CD14-positive monocyte (primary cell): ENCODE measurements around the gene TTC4. TPM values are rescaled to one million over a fixed set of nuclear protein-coding genes. Genes with fewer than 3 reads are reported as not detected.

Source experiments
- DNase-seq, 3 donors: peaks; one replicate each; pipeline ENCODE4 v3.0.0-alpha.2; 2011 to 2022
- H2AFZ ChIP-seq: 2 replicates; pipeline ENCODE4 v1.6.0; 2012; ENCODE audit warnings: mild to moderate bottlenecking, low read depth, low read length, inconsistent platforms; ENCODE audit not compliant: insufficient read depth, poor library complexity, severe bottlenecking
- H3K27ac ChIP-seq, 2 donors: 1 replicate in 1 of 2; 2 replicates in 1 of 2; pipeline ENCODE4 v1.5.1; 2012 to 2013; ENCODE audit warnings: low read length in 2 of 2, control low read depth in 1 of 2, inconsistent platforms in 1 of 2, low read depth in 1 of 2, mild to moderate bottlenecking in 1 of 2
- H3K27me3 ChIP-seq, 2 donors: one replicate each; pipeline versions ENCODE4 v1.6.0 to v1.6.1; 2011 to 2013; ENCODE audit warnings: low read length in 2 of 2; ENCODE audit not compliant: control insufficient read depth in 2 of 2, insufficient read depth in 2 of 2
- H3K36me3 ChIP-seq, 2 donors: replicated peaks in 1 of 2; 1 replicate in 1 of 2; 2 replicates in 1 of 2; pipeline versions ENCODE4 v1.5.1 to v1.6.1; 2012 to 2013; ENCODE audit warnings: low read length in 2 of 2, control low read depth in 1 of 2, inconsistent platforms in 1 of 2, mild to moderate bottlenecking in 1 of 2; ENCODE audit not compliant: insufficient read depth in 2 of 2, control insufficient read depth in 1 of 2
- H3K4me1 ChIP-seq, 2 donors: 1 replicate in 1 of 2; 2 replicates in 1 of 2; pipeline versions ENCODE4 v1.5.1 to v1.6.1; 2012 to 2013; ENCODE audit warnings: low read length in 2 of 2, control low read depth in 1 of 2, inconsistent platforms in 1 of 2, mild to moderate bottlenecking in 1 of 2, moderate library complexity in 1 of 2; ENCODE audit not compliant: insufficient read depth in 2 of 2, control insufficient read depth in 1 of 2
- H3K4me2 ChIP-seq: replicated peaks from 2 replicates; pipeline ENCODE3; 2012; ENCODE audit warnings: low read length, moderate library complexity, mild to moderate bottlenecking; ENCODE audit not compliant: poor library complexity, severe bottlenecking; ENCODE audit errors: extremely low read depth
- H3K4me3 ChIP-seq, 3 experiments: fragments of 200-600 bp in 1 of 3; sonication (generic) in 1 of 3; replicated peaks in 1 of 3; 1 replicate in 2 of 3; 2 replicates in 1 of 3; pipeline ENCODE4 v1.5.1; 2011 to 2013; ENCODE audit warnings: low read length in 3 of 3, mild to moderate bottlenecking in 3 of 3, control low read depth in 2 of 3, low read depth in 2 of 3, inconsistent platforms in 1 of 3, moderate library complexity in 1 of 3
- H3K79me2 ChIP-seq: 2 replicates; pipeline ENCODE4 v1.6.0; 2012; ENCODE audit warnings: mild to moderate bottlenecking, control low read depth, inconsistent platforms, low read length, moderate library complexity; ENCODE audit not compliant: insufficient read depth
- H3K9ac ChIP-seq: 2 replicates; pipeline ENCODE4 v1.6.0; 2017; ENCODE audit warnings: low read length, mild to moderate bottlenecking; ENCODE audit not compliant: insufficient read depth, poor library complexity, severe bottlenecking
- H3K9me3 ChIP-seq, 2 donors: replicated peaks in 1 of 2; 1 replicate in 1 of 2; 2 replicates in 1 of 2; pipeline versions ENCODE4 v1.5.1 to v1.6.1; 2012 to 2013; ENCODE audit warnings: low read length in 2 of 2, control low read depth in 1 of 2; ENCODE audit not compliant: control insufficient read depth in 1 of 2, insufficient read depth in 1 of 2
- H4K20me1 ChIP-seq: 2 replicates; pipeline ENCODE4 v1.6.0; 2012; ENCODE audit warnings: mild to moderate bottlenecking, low read length, control low read depth, moderate library complexity; ENCODE audit not compliant: insufficient read depth
- H3K27ac Mint-ChIP-seq, 7 donors: one replicate each; pipeline ENCODE4 v1.8.0; 2020; ENCODE audit warnings: mild to moderate bottlenecking in 7 of 7, mixed read lengths in 7 of 7, moderate library complexity in 6 of 7, inconsistent platforms in 2 of 7
- H3K27me3 Mint-ChIP-seq, 3 donors: one replicate each; pipeline ENCODE4 v1.8.0; 2021 to 2022; ENCODE audit warnings: low read depth in 3 of 3, mild to moderate bottlenecking in 3 of 3, mixed read lengths in 3 of 3, moderate library complexity in 3 of 3, inconsistent platforms in 1 of 3
- H3K36me3 Mint-ChIP-seq, 2 donors: one replicate each; pipeline ENCODE4 v1.8.0; 2020; ENCODE audit warnings: mixed read lengths in 2 of 2, inconsistent platforms in 1 of 2, mild to moderate bottlenecking in 1 of 2
- H3K4me1 Mint-ChIP-seq: one replicate; pipeline ENCODE4 v1.8.0; 2020; ENCODE audit warnings: mild to moderate bottlenecking, mixed read lengths
- H3K4me3 Mint-ChIP-seq, 2 donors: one replicate each; pipeline ENCODE4 v1.8.0; 2020; ENCODE audit warnings: mild to moderate bottlenecking in 2 of 2, mixed read lengths in 2 of 2, moderate library complexity in 1 of 2
- H3K9me3 Mint-ChIP-seq, 7 donors: one replicate each; pipeline ENCODE4 v1.8.0; 2020 to 2022; ENCODE audit warnings: mixed read lengths in 7 of 7, mild to moderate bottlenecking in 6 of 7, moderate library complexity in 6 of 7, inconsistent platforms in 2 of 7
- WGBS: methylation state at CpG from one replicate; pipeline ENCODE4 v1.1.5; 2013; ENCODE audit warnings: missing lambda C conversion rate; ENCODE audit not compliant: insufficient coverage; 5-methylcytosine and 5-hydroxymethylcytosine counted together
- intact Hi-C, 2 donors: fragments of 100-400 bp; cut with micrococcal nuclease; formaldehyde crosslinking; loops; one replicate each; pipeline versions ENCODE4 v1.15.0 to v1.15.1; 2023
- polyA plus RNA-seq, 3 donors: library from polyadenylated mRNA; depleted of rRNA in 1 of 3; unstranded in 2 of 3; stranded (reverse) in 1 of 3; fragments of 300-500 nt in 2 of 3; fragments of >200 nt in 1 of 3; fragmentation: Illumina TruSeq in 2 of 3; gene quantifications; 1 replicate in 2 of 3; 2 replicates in 1 of 3; pipeline ENCODE4 v1.2.3, GENCODE V29; 2012 to 2021
- TF ChIP-seq, protein P1 (sequence below): fragments of 200-600 bp; IDR thresholded peaks from one replicate; pipeline ENCODE4 v1.8.0; 2022; ENCODE audit warnings: antibody characterized with exemption, mild to moderate bottlenecking

The TTC4 gene
- polyA plus RNA-seq, 3 donors = 9.2 to 13.3 (median 12.4) TPM

DNA sequence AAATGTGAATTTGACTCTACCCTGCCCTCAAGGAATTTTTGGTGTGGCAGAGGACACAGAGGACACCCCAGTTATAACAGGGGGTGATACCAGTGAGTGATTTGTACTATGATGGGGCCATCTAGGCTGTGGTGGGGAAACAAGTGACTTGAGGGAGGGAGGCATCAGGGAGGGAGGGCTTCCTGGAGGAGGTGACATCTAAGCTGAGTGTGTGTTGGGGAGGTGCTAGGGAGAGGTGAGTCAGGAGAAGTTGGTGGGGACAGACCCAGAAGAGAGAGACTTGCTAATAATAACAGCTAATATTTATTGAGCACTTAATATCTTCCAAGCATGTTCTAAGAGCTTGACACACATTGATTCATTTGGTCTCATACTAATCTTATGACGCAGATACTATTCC is 19.9 kb upstream of the TTC4 start:
- H3K27ac ChIP-seq = no peak overlapping the region
- no peak overlapping the region for H3K27ac Mint-ChIP-seq
- TF ChIP-seq, protein P1, sequence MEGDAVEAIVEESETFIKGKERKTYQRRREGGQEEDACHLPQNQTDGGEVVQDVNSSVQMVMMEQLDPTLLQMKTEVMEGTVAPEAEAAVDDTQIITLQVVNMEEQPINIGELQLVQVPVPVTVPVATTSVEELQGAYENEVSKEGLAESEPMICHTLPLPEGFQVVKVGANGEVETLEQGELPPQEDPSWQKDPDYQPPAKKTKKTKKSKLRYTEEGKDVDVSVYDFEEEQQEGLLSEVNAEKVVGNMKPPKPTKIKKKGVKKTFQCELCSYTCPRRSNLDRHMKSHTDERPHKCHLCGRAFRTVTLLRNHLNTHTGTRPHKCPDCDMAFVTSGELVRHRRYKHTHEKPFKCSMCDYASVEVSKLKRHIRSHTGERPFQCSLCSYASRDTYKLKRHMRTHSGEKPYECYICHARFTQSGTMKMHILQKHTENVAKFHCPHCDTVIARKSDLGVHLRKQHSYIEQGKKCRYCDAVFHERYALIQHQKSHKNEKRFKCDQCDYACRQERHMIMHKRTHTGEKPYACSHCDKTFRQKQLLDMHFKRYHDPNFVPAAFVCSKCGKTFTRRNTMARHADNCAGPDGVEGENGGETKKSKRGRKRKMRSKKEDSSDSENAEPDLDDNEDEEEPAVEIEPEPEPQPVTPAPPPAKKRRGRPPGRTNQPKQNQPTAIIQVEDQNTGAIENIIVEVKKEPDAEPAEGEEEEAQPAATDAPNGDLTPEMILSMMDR = no peak
- no peaks in the 10 kb centered on the region for H3K4me1 ChIP-seq
- H3K9ac ChIP-seq = no peak overlapping the region
- DNase-seq = no peak
- H3K27me3 Mint-ChIP-seq = peaks cover 0 to 2% (median 2%) of the 10 kb centered on the region in 3 donors
- H3K4me1 Mint-ChIP-seq = no peaks in the 10 kb centered on the region
- H3K4me2 ChIP-seq = no peak overlapping the region
- H3K9me3 ChIP-seq = no peaks in the 10 kb centered on the region
- H3K4me3 Mint-ChIP-seq = no peak overlapping the region
- no peaks in the 10 kb centered on the region for H3K27me3 ChIP-seq
- H3K36me3 ChIP-seq = no peaks in the 10 kb centered on the region
- no peak overlapping the region for H3K4me3 ChIP-seq
- no peaks in the 10 kb centered on the region for H3K9me3 Mint-ChIP-seq
- H4K20me1 ChIP-seq = no peaks in the 10 kb centered on the region
- no peaks in the 10 kb centered on the region for H3K36me3 Mint-ChIP-seq
- intact Hi-C loops = no loop called here
- H2AFZ ChIP-seq = no peak overlapping the region
- WGBS = 100% methylated on average over 1 of the region's 1 CpG
- H3K79me2 ChIP-seq = no peaks in the 10 kb centered on the region

DNA sequence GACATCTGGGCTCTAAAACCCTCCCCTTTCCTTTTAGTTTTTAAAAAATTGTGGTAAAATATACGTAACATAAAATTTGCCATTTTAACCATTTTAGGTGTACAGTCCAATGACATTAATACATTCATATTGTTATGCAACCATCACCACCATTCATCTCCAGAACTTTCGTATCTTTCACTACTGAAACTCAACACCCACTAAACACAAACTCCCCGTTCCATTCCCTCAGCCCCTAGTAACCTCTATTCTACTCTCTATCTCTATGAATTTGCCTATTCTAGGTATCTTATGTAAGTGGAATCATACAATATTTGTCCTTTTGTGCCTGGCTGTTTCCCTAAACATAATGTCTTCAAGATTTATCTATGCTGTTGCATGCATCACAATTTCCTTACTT is 19.4 kb upstream of the TTC4 start:
- Histone ChIP-seq H3K9me3 (no peaks in the 10 kb centered on the region), H3K9ac (no peak overlapping the region), H2AFZ (no peak overlapping the region), H3K27ac (no peak overlapping the region), H3K4me1 (no peaks in the 10 kb centered on the region), H3K4me3 (no peak overlapping the region), H3K27me3 (no peaks in the 10 kb centered on the region), H4K20me1 (no peaks in the 10 kb centered on the region), H3K79me2 (no peaks in the 10 kb centered on the region), H3K4me2 (no peak overlapping the region), H3K36me3 (no peaks in the 10 kb centered on the region)
- Mint-ChIP-seq H3K27ac (no peak overlapping the region), H3K36me3 (no peaks in the 10 kb centered on the region), H3K27me3 (peaks cover 0 to 2% (median 2%) of the 10 kb centered on the region in 3 donors), H3K4me3 (no peak overlapping the region), H3K4me1 (no peaks in the 10 kb centered on the region), H3K9me3 (no peaks in the 10 kb centered on the region)
- DNase-seq = no peak
- no CpG with 5 or more reads among the region's 3 CpGs for WGBS
- TF ChIP-seq, protein P1 = no peak
- intact Hi-C loops = no loop called here
